Lung (tissue), 12 donors: Measurements from ENCODE around the gene KCNJ15. TPM values are rescaled to one million over a fixed set of nuclear protein-coding genes. Genes with fewer than 3 reads are reported as not detected.
A peak's percentile ranks its signal among the peaks of the same experiment; 100 is the strongest.

Source experiments
- ATAC-seq: fragments of 200-7000 bp; cut with Tn5 transposase; one replicate; pipeline ENCODE4 v1.9.1; 2020; ENCODE audit warnings: moderate number of reproducible peaks; ENCODE audit not compliant: insufficient read depth, low FRiP score
- DNase-seq, 3 donors: peaks; one replicate each; pipeline ENCODE4 v3.0.0-alpha.2; 2013 to 2017
- H3K27ac ChIP-seq, 2 donors: one replicate each; pipeline ENCODE4 v1.5.1; 2013; ENCODE audit warnings: mild to moderate bottlenecking in 2 of 2, moderate library complexity in 2 of 2, control low read depth in 1 of 2, inconsistent platforms in 1 of 2, low read depth in 1 of 2, low read length in 1 of 2
- H3K27me3 ChIP-seq, 3 donors: one replicate each; pipeline ENCODE4 v1.5.1; 2013; ENCODE audit warnings: low read length in 2 of 3; ENCODE audit not compliant: control insufficient read depth in 3 of 3, insufficient read depth in 3 of 3
- H3K36me3 ChIP-seq, 4 donors: one replicate each; pipeline ENCODE4 v1.5.1; 2013; ENCODE audit warnings: low read length in 4 of 4, mild to moderate bottlenecking in 1 of 4, moderate library complexity in 1 of 4; ENCODE audit not compliant: control insufficient read depth in 4 of 4, insufficient read depth in 4 of 4
- H3K4me1 ChIP-seq, 5 donors: one replicate each; pipeline ENCODE4 v1.5.1; 2013; ENCODE audit warnings: low read length in 5 of 5, mild to moderate bottlenecking in 2 of 5, moderate library complexity in 1 of 5; ENCODE audit not compliant: control insufficient read depth in 5 of 5, insufficient read depth in 5 of 5
- H3K4me3 ChIP-seq: one replicate; pipeline ENCODE4 v1.5.1; 2013; ENCODE audit warnings: mild to moderate bottlenecking, control low read depth, moderate library complexity
- H3K9ac ChIP-seq, 2 donors: one replicate each; pipeline ENCODE4 v1.5.1; 2013; ENCODE audit warnings: low read length in 2 of 2, control low read depth in 1 of 2; ENCODE audit not compliant: insufficient read depth in 1 of 2
- H3K9me3 ChIP-seq, 4 donors: one replicate each; pipeline ENCODE4 v1.5.1; 2013; ENCODE audit warnings: low read length in 3 of 4, mild to moderate bottlenecking in 1 of 4, moderate library complexity in 1 of 4; ENCODE audit not compliant: control insufficient read depth in 4 of 4, insufficient read depth in 3 of 4
- CTCF ChIP-seq: IDR thresholded peaks from 2 replicates; pipeline ENCODE4 v1.5.1; 2012; ENCODE audit warnings: mild to moderate bottlenecking; ENCODE audit errors: control extremely low read depth, extremely low read depth
- WGBS, 2 donors: extraction: QIAGEN DNeasy Blood & Tissue Kit; methylation state at CpG; one replicate each; pipeline ENCODE4 v1.1.7; 2013; 5-methylcytosine and 5-hydroxymethylcytosine counted together
- polyA plus RNA-seq, 2 donors: library from polyadenylated mRNA; stranded (reverse); fragments of 200-250 nt; gene quantifications; one replicate each; pipeline ENCODE4 v1.2.1, GENCODE V29; 2013
- total RNA-seq, 2 donors: library from RNA; depleted of rRNA in 1 of 2; stranded (reverse); fragments of >200 nt in 1 of 2; gene quantifications; one replicate each; pipeline ENCODE4 v1.2.1, GENCODE V29; 2014 to 2021
- donor health status: control.
- donor health status: control.
- donor health status: Bipolar disorder and iron deficiency.
- donor health status: healthy.
- donor health status: DM: yes; HTN: yes; CAD: no.

The KCNJ15 gene
- total and polyA plus RNA-seq, 4 donors, result 28.2 to 79.1 (median 61.5) TPM

GRCh38 chr21:38355992-38356781 lies 99.4 kb downstream of the KCNJ15 start:
- Histone ChIP-seq H3K36me3 (no peaks in the 10 kb centered on the region), H3K4me1 (peaks cover 0 to 18% (median 5%) of the 10 kb centered on the region in 5 donors), H3K9me3 (no peaks in the 10 kb centered on the region), H3K4me3 (no peak overlapping the region), H3K9ac (no peak overlapping the region), H3K27ac (peak overlapping the region in 1 of 2 donors; percentile 57), H3K27me3 (no peaks in the 10 kb centered on the region)
- ATAC-seq (peak; percentile 84), DNase-seq (peak; percentile 75 to 84 (median 83))
- peak; percentile 73 for TF ChIP-seq CTCF
- WGBS, 2 donors, result 7 to 8% methylated on average over 20 of the region's 20 CpGs

Other genes with a start within 250 kb of the KCNJ15 start
- 10 to 100 TPM; 26.1 to 30.3 TPM for gene ERG, start 241.5 kb downstream of the KCNJ15 start, total RNA-seq
- gene ERG, start 241.5 kb downstream of the KCNJ15 start, polyA plus RNA-seq, result 10 to 100 TPM in 1 of 2 donors, 1 to 10 TPM in 1; 8.6 to 15.9 TPM